GM23338 (cell line): ENCODE measurements around the gene C3orf22. TPM values are rescaled to one million over a fixed set of nuclear protein-coding genes. Genes with fewer than 3 reads are reported as not detected.

Source experiments
- ATAC-seq: fragments of 200-7000 bp; cut with Tn5 transposase; 3 replicates; pipeline ENCODE4 v1.9.1; 2020
- DNase-seq: peaks from one replicate; pipeline ENCODE4 v3.0.0-alpha.2; 2015; ENCODE audit warnings: low spot score
- H2AFZ ChIP-seq: fragments of 200-600 bp; sonication (generic); 2 replicates; pipeline ENCODE4 v1.8.0; 2016; ENCODE audit warnings: antibody characterized with exemption, mild to moderate bottlenecking, moderate library complexity
- H3F3A ChIP-seq: fragments of 200-600 bp; sonication (generic); replicated peaks from 2 replicates; pipeline ENCODE4 v1.8.0; 2017; ENCODE audit warnings: antibody characterized with exemption, mixed run types, low read depth
- H3K27ac ChIP-seq: fragments of 200-600 bp; sonication (generic); 2 replicates; pipeline ENCODE4 v1.6.1; 2016; ENCODE audit warnings: low read depth
- H3K27me3 ChIP-seq: fragments of 200-600 bp; sonication (generic); 2 replicates; pipeline ENCODE4 v1.8.0; 2016; ENCODE audit warnings: mild to moderate bottlenecking, mixed run types, moderate library complexity; ENCODE audit not compliant: insufficient read depth
- H3K36me3 ChIP-seq: fragments of 200-600 bp; sonication (generic); 2 replicates; pipeline ENCODE4 v1.8.0; 2016; ENCODE audit warnings: mild to moderate bottlenecking; ENCODE audit not compliant: insufficient read depth
- H3K4me1 ChIP-seq: fragments of 200-600 bp; sonication (generic); 2 replicates; pipeline ENCODE4 v1.8.0; 2016; ENCODE audit warnings: mild to moderate bottlenecking, moderate library complexity; ENCODE audit not compliant: insufficient read depth
- H3K4me2 ChIP-seq: fragments of 200-600 bp; sonication (generic); 2 replicates; pipeline ENCODE4 v1.7.1; 2017; ENCODE audit warnings: mixed run types
- H3K4me3 ChIP-seq: fragments of 200-600 bp; sonication (generic); 2 replicates; pipeline ENCODE4 v1.6.1; 2016; ENCODE audit warnings: mixed run types
- H3K79me2 ChIP-seq: fragments of 200-600 bp; sonication (generic); replicated peaks from 2 replicates; pipeline ENCODE4 v1.8.0; 2017; ENCODE audit warnings: mild to moderate bottlenecking; ENCODE audit not compliant: insufficient read depth
- H3K9me2 ChIP-seq: fragments of 200-600 bp; sonication (generic); 2 replicates; pipeline ENCODE4 v1.8.0; 2017; ENCODE audit not compliant: insufficient read depth
- H4K20me1 ChIP-seq: fragments of 200-600 bp; sonication (generic); replicated peaks from 2 replicates; pipeline ENCODE4 v1.8.0; 2017; ENCODE audit warnings: mild to moderate bottlenecking; ENCODE audit not compliant: insufficient read depth
- H3K27ac Mint-ChIP-seq: 2 replicates; pipeline ENCODE4 v1.8.0; 2020; ENCODE audit warnings: inconsistent platforms, mild to moderate bottlenecking, moderate library complexity, mixed read lengths
- H3K27me3 Mint-ChIP-seq: 3 replicates; pipeline ENCODE4 v1.8.0; 2022; ENCODE audit warnings: low read depth, mild to moderate bottlenecking, moderate library complexity, mixed read lengths, inconsistent platforms; ENCODE audit not compliant: insufficient read depth, poor library complexity
- H3K36me3 Mint-ChIP-seq: 3 replicates; pipeline ENCODE4 v1.8.0; 2021; ENCODE audit warnings: low read depth, mild to moderate bottlenecking, inconsistent platforms, moderate library complexity, mixed read lengths
- H3K4me1 Mint-ChIP-seq: 3 replicates; pipeline ENCODE4 v1.8.0; 2020; ENCODE audit warnings: mild to moderate bottlenecking, inconsistent platforms, mixed read lengths
- H3K4me3 Mint-ChIP-seq: 3 replicates; pipeline ENCODE4 v1.8.0; 2021; ENCODE audit warnings: moderate library complexity, mild to moderate bottlenecking, inconsistent platforms, mixed read lengths
- H3K9me3 Mint-ChIP-seq: 3 replicates; pipeline ENCODE4 v1.8.0; 2020; ENCODE audit warnings: moderate library complexity, mild to moderate bottlenecking, inconsistent platforms, mixed read lengths
- CREB1 ChIP-seq: fragments of 250-450 bp; sonication (Bioruptor Pico); IDR thresholded peaks from 2 replicates; pipeline ENCODE4 v1.5.0; 2020; ENCODE audit warnings: low read depth, mild to moderate bottlenecking, moderate library complexity
- CTCF ChIP-seq, 2 experiments: fragments of 200-600 bp in 1 of 2; sonication (generic) in 1 of 2; conservative IDR thresholded peaks; 2 replicates each; pipeline versions ENCODE4 v1.5.1 to v1.6.1; 2016 to 2017; ENCODE audit warnings: antibody characterized with exemption in 2 of 2, low read depth in 2 of 2, mild to moderate bottlenecking in 2 of 2, moderate library complexity in 1 of 2
- ETS1 ChIP-seq: IDR thresholded peaks from 2 replicates; pipeline ENCODE4 v1.6.1; 2016; ENCODE audit warnings: antibody characterized with exemption
- EZH2phosphoT487 ChIP-seq: fragments of 200-600 bp; sonication (generic); IDR thresholded peaks from one replicate; pipeline ENCODE4 v1.8.1; 2018; ENCODE audit warnings: antibody characterized with exemption; ENCODE audit not compliant: unreplicated experiment
- JUNB ChIP-seq: IDR thresholded peaks from one replicate; pipeline ENCODE4 v1.6.1; 2016; ENCODE audit warnings: antibody characterized with exemption; ENCODE audit not compliant: unreplicated experiment
- NANOG ChIP-seq: IDR thresholded peaks from 2 replicates; pipeline ENCODE4 v1.6.1; 2016; ENCODE audit warnings: antibody characterized with exemption, borderline replicate concordance
- POLR2AphosphoS5 ChIP-seq: IDR thresholded peaks from 2 replicates; pipeline ENCODE4 v1.6.1; 2016; ENCODE audit warnings: antibody characterized with exemption, low read depth
- REST ChIP-seq: IDR thresholded peaks from one replicate; pipeline ENCODE4 v1.6.1; 2018; ENCODE audit warnings: antibody characterized with exemption; ENCODE audit not compliant: unreplicated experiment
- STAT1 ChIP-seq: IDR thresholded peaks from one replicate; pipeline ENCODE4 v1.6.1; 2016; ENCODE audit warnings: antibody characterized with exemption; ENCODE audit not compliant: unreplicated experiment
- ZNF114 ChIP-seq: fragments of 250-450 bp; sonication (Bioruptor Pico); IDR thresholded peaks from 2 replicates; pipeline ENCODE4 v1.5.0; 2020; ENCODE audit warnings: mild to moderate bottlenecking, moderate library complexity
- ZNF331 ChIP-seq: fragments of 250-450 bp; sonication (Bioruptor Pico); IDR thresholded peaks from 2 replicates; pipeline ENCODE4 v1.5.0; 2020; ENCODE audit warnings: low read depth, mild to moderate bottlenecking, moderate library complexity
- polyA plus RNA-seq: library from polyadenylated mRNA; unstranded; fragments of >200 nt; fragmentation: Nextera tagmentation; extraction: Ambion mirVana; gene quantifications from 2 replicates; pipeline ENCODE4 v1.2.1, GENCODE V29; 2016
- total RNA-seq: library from RNA; depleted of rRNA; stranded (reverse); fragments of >200 nt; shearing (Covaris generic); gene quantifications from 2 replicates; pipeline ENCODE4 v1.2.3, GENCODE V29; 2014

The C3orf22 gene
- total and polyA plus RNA-seq, 2 experiments from 2014 or later: not detected

GRCh38 chr3:126567696-126568438, 9.1 kb upstream of the C3orf22 start:
- no peak for TF ChIP-seq ZNF114 (CRISPR knock-in tag)
- TF ChIP-seq CTCF (conservative IDR thresholded peaks at IDR 0.05; ENCODE audit: low read depth in 2 of 2): peak in 1 of 2 experiments; percentile 43; a peak in 2 of 4 replicates
- no peaks in the 10 kb centered on the region for H3K36me3 ChIP-seq
- H3K4me2 ChIP-seq: no peak overlapping the region
- H3K4me3 ChIP-seq: no peak overlapping the region
- no peak overlapping the region for H3K27ac ChIP-seq
- Mint-ChIP-seq H3K9me3 (no peaks in the 10 kb centered on the region), H3K36me3 (no peaks in the 10 kb centered on the region), H3K4me3 (no peak overlapping the region), H3K27ac (no peak overlapping the region), H3K4me1 (peaks cover 6% of the 10 kb centered on the region; the same call in 1 of the 3 replicates), H3K27me3 (peaks cover 5% of the 10 kb centered on the region)
- H3K79me2 ChIP-seq: no peaks in the 10 kb centered on the region
- H3K9me2 ChIP-seq: no peaks in the 10 kb centered on the region
- no peaks in the 10 kb centered on the region for H3F3A ChIP-seq
- ATAC-seq (peak; percentile 90), DNase-seq (peak; percentile 32)
- no peaks in the 10 kb centered on the region for H3K27me3 ChIP-seq
- H2AFZ ChIP-seq: no peak overlapping the region
- no peaks in the 10 kb centered on the region for H3K4me1 ChIP-seq
- no peaks in the 10 kb centered on the region for H4K20me1 ChIP-seq

GRCh38 chr3:126562737-126563276, 4.1 kb upstream of the C3orf22 start:
- no peaks in the 10 kb centered on the region for H3K27me3 ChIP-seq
- DNase-seq (no peak), ATAC-seq (no peak)
- Mint-ChIP-seq H3K27me3 (no peaks in the 10 kb centered on the region), H3K9me3 (no peaks in the 10 kb centered on the region), H3K36me3 (no peaks in the 10 kb centered on the region), H3K4me3 (no peak overlapping the region), H3K4me1 (no peaks in the 10 kb centered on the region), H3K27ac (no peak overlapping the region)
- no peaks in the 10 kb centered on the region for H3K4me1 ChIP-seq
- no peaks in the 10 kb centered on the region for H3F3A ChIP-seq
- no peaks in the 10 kb centered on the region for H3K79me2 ChIP-seq
- no peaks in the 10 kb centered on the region for H3K9me2 ChIP-seq
- H3K4me2 ChIP-seq: no peak overlapping the region
- no peaks in the 10 kb centered on the region for H4K20me1 ChIP-seq
- H3K36me3 ChIP-seq: no peaks in the 10 kb centered on the region
- no peak overlapping the region for H3K27ac ChIP-seq
- no peak overlapping the region for H3K4me3 ChIP-seq
- no peak overlapping the region for H2AFZ ChIP-seq
- no peak for TF ChIP-seq REST
- TF ChIP-seq ZNF331 (CRISPR knock-in tag): no peak
- TF ChIP-seq CTCF (conservative IDR thresholded peaks at IDR 0.05; ENCODE audit: low read depth in 2 of 2): no peak
- TF ChIP-seq CREB1 (CRISPR knock-in tag): no peak
- TF ChIP-seq NANOG: no peak
- TF ChIP-seq ETS1: no peak
- TF ChIP-seq JUNB: no peak
- TF ChIP-seq POLR2AphosphoS5: no peak
- no peak for TF ChIP-seq EZH2phosphoT487
- no peak for TF ChIP-seq STAT1
